Lung microvascular endothelial cell (primary cell): ENCODE measurements around the gene COA8. TPM values are rescaled to one million over a fixed set of nuclear protein-coding genes. Genes with fewer than 3 reads are reported as not detected.

Experiments used
- DNase-seq, 2 donors: peaks; one replicate each; pipeline versions ENCODE4 v3.0.0 to v3.0.0-alpha.2; 2010; ENCODE audit warnings: low read depth in 2 of 2
- total RNA-seq: library from RNA; depleted of rRNA; stranded (reverse); fragments of >200 nt; gene quantifications from 2 replicates; pipeline ENCODE4 v1.2.1, GENCODE V29; 2014

Gene COA8
- total RNA-seq, 1 donor from 2014 or later = 23.2 TPM

DNA sequence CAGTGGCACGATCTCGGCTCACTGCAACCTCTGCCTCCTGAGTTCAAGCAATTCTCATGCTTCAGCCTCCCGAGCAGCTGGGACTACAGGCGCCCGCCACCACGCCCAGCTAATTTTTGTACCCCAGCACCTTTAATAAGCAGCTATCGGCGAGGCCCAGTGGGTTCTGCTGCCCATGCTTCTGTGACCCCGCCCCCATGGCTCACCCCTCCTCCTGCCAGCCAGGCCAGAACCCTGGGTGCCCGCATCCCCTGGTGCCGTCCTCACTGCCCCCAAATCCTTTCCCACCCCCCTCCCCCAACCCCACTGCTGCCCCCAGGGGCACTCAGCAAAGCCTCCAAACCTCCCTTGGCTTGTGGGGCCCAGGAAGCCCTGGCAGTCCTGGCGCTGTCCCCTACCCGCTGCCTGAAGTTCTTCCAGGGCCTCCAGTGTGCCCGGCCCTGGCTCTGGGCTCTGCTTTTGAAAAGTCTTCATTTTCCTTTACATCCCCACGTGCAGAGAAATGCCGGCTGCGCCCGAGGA, 14.8 kb upstream of the COA8 start:
- DNase-seq = no peak

DNA sequence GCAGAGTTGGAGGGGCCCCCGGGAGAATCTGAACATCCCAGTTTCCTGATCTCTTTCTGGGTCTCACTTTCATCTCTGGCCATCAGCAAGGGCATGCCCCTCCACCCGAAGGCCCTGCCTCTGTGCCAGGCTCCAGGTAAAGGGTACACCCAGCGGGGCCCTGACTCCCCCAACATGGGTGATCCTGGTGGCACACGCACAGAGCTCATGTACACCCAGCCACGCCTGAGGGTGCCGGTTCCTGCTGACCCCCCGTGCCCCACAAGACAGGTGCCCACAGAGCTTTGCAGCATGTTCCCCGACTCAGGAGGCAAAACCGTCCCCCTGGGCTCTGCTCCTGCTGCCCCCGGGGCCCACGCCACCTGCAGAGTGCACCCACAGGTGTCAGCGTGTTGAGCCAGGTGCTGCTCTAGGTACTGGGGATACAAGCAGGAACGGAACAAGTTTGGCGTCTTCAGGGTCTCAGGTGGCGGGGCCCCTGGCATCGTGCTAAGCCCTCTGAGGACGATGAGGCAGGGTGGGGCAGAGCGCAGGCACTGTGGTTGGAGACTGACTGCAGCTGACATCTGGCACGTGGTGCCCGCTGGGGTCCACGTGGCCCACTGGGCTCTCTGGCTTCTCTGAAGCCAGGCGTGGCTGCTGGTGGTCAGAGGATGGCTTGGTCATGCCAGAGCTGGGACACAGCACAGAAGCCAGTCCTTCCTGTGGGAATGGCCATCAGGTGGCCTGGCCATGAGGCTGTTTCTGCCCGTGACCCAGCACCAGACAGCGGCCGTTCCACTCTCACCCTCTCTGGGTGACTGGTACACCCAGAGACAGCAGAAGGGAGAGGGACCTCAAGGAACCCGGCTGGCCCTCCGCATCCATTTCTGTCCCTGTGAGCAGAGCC, 14.1 kb upstream of the COA8 start:
- DNase-seq = no peak

DNA sequence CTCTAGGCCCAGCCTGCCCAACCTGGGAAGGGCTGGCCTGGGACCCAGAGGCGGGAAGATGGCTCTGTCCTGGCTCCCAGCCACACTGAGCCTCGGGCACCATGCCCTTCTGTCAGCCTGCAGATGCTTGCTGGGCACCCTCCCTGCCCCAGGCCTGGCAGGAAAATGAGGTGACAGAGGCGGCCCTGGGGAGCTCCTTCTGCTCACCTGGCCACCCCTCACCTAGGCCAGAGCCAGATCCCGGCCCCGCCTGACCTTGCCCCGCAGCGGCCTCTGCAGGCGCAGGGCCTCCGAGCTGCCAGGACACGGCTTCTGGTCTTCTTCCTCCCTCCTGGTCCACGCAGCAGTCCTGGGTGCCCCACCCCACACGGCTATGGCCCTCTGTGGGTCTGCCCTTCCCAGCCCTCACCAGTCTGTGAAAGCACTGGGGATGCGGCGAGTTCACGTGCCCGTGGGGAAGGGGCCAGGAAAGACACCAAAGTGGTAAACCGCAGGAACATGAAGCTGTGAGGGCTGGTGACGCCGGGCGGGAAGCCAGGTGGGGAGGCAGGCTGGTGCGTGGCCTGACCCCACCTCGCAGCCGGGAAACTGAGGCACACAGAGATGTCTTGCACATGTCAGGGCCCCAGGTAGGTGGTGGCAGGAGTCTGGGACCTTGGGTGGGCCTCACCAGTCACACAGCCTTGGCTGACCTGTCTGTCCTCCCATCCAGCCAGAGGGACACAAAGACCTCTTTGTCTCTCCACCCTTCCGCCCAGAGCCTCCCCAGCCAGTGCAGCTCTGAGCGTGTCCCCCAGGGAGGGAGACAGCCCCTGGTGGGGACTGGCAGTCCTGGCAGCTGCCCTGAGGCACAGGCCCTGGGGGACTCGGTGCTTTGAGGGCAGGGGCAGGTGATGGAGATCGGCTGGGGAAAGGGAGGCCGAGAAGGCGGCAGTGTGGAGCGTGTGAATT, 13.1 kb upstream of the COA8 start:
- DNase-seq = no peak

DNA sequence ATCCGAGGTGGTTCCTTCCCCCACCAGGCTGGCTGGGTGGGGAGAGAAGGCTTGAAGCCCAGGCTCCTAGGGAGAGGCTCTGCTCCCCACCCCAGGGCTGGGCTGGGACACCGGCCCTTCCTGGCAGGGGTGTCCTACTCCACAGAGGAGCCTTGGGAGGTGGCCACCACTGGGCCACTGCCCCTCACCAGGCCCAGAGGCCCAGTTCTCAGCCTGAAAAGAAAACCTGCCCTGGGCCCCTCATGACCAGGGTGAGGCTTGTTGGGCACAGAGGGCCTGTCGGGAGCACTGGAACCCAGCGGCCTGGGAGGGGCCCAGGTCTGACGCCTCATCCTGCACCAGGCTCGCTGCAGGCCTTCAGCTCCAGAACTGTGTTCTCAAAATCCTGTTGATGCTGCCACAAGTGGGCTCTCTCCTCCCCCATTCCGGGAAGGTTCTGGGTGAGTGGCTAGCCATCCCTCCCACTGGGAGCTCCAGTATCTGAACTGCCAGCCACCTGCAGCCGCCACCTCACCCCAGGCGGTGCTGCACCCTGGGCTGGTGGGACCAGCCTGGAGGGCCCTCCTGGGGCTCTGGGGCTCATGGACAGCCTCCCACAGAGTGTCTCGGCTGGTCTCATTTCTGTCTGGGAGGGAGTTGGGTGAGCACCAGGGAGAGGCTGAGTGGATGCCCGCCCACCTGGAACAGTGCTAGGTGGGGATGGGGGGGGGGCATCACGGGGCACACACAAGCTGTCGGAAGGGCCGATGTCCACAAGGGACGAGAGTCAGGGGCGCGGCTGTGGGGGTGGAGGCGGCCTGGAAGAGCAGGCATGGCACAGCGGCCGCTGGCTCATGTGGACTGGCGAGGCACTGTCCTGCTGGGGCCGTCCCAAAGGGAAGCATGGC, 12.1 kb upstream of the COA8 start:
- no peak for DNase-seq

DNA sequence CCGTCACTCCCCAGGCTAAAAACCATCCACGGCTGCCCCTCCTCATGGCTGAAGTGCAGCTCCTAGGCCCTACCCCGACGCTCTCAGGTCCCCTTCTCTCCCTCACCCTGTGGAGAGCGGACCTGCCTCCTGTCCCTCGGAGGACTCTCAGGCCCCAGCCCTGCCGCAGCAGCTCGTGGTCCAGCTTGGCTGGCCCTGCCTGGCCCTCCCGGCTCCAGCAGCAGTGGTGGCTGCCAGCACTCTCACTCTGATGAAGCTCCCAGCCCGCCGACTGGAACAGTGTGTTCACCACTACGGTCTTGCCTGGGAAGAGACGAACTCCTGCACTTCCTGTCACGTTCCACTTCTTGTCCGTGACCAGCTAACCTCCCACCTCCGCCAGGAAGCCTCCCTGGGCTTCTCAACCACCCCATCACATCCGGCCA, 11.4 kb upstream of the COA8 start:
- no peak for DNase-seq

DNA sequence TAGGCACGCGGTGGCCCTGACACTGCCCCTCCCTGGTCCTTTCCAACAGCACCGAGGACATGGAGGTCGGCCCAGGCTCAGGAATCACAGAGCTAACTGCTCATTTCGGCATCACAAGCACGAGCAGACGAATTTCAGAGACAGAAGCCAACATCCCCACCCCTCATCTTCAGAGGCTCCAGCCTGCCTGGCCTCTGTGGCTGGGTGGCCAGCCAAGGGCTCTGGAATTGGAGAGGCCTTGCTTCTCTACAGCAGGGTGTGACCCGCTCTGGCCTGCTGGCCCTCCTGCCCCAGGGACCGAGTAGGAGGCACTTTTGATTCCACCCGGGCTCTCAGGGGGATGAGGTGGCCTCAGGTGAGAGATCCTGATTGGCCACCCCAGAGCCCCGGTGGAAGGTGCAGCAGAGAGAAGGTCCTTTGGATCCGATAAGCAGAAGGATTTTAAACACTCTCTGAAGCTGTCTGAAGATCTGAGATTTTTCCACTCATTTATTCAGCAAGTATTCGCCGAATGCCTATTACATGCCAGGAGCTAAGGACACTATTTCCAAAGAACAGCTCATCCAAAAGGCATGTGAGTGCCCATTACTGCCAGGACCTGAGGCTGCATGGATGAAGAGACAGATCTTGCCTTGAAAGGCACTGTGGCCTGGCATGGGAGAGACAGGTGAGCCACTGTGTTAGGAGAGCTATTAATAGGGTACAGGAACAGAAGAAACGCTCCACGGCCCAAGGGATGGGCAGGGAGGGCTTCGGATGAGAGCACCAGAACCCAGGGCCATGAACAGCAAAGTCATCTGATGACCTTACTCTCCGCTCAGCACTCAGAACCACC, 10.5 kb upstream of the COA8 start:
- no peak for DNase-seq

DNA sequence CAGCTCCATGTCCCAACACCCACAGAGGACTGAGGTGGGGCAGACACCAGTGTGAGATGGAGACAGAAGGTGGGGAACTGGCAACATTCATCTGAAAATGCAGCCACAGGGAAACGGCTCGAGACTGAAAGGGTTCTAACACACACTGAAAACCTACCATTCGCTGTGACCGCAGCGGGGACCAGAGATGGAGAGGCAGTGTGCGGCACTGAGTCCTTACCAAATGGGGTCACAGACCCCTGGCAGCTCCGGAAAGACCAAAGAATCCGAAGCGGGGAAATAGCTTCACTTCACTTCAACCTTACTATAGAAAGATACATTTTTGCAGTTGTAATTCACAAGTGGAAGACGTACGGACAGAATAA, 9.9 kb upstream of the COA8 start:
- no peak for DNase-seq

DNA sequence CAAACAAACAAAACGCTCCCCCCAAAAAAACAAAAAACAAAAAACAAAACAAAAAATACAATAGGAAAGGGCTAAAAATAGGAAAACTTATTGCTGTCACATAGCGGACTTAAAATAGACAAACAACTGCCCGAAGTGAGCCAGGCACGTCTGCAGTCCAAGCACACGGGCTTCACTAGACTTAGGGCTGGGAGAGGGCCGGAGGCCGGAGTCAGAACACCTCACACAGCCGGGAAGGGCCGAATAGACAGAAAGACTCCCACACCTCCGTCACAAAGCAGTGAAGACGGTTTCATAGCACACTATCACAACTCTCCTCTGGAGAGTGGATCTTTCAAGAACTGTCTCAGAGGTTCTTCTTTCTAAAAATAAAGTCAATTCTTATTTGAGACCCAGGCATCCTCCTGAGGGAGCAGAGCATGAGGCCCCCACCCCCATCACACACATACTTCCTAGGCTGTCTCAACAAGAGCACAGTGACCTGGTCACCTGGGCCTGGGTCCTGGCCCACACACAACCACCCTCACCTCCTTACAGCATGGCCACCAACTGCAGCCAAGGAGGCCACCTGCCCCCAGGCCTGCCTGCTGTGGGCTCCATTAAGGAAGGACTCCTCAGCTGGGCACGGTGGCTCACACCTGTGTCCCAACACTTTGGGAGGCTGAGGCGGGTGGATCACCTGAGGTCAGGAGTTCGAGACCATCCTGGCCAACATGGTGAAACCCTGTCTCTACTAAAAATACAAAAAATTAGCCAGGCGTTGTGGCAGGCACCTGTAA, 7.0 kb upstream of the COA8 start:
- no peak for DNase-seq

DNA sequence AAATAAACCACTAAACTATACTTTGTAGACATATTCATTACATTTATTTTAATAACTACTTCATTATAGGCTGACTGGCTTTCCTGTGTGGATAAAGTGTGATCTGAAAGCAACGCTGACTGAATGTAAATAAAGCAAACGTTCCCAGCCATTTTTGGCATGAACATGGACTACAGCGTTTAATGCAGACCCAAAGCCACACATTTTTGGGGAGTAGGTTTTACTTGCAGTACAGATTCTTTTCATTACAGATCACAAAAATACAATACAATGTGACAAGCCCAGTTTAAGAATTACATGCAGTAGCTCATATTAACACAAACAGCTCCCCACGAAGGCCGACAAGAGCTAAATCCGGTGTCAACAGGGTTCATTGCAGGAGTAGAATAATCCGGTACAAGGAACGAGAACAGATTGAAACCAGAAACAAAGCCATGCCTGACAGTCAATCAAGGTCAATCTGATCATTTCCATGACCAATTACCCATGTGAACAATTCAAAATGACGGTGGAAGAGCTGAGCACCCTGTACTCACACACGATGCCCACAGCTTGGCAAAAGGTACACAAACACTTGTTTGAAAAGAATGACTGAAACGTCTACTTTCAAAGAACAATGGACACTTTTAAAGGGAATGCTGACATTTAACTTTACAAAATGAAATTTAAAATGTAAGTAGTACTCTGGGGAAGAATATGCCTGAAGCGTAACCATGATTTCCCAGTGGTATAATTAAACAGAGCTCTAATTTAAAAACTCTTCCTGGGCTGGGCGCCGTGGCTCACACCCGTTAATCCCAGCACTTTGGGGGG, 5.6 kb upstream of the COA8 start:
- no peak for DNase-seq

DNA sequence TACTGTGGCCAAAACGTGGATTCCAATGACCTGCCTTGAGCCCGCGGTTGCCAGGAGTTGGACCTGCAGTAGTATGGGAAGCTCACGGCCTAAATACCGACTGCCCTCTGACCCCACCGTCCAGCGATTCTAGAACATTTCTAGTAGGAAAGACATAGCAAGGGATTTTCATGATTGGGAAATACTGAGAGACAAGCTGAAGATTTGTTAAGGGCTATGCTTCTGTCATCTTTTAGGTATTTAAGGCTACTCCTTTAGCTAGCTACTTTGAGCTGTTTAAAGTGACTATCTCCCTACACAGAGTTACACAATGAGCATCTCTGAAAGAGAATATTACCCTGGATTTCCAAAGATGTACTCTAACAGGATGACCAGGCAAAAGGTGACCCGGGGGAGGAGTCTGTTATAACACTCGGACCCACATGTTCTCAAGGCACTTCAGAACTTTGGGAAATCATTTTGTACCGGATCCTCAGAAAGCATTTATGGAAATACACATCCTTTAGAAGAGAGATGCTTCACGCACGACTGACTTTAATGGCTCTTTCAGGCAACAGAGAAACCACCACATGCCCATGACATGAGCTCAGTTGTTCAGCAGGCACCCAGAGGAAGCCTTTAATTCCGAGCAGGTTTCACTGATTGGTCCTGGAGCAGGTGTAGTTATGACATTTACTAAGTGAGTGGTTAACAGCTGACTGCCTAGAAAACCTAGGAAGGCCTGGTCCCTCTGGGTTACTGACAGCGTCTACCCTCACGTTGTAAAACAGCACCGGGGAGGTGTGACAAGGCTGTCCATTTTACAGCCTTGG, 4.5 kb upstream of the COA8 start:
- DNase-seq = no peak

DNA sequence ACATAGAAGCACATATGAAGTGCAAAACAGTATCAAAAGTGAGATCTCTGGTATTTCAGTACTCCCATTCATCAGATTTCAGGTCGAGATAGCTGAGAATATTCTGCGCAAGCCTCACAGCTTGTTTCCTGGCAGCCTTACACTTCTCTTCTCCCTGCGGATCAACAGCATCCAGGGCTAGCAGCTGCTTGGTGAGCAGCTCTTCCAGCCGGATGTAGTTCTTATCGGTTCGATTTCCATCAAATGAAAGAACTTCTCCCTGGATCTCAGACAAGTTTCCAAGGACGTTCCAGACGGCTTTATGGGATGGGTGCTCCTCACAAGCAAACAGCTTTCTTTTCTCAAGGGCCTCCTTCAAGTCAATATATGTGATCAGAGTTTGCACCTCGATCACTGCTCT, 3.0 kb upstream of the COA8 start:
- no peak for DNase-seq

DNA sequence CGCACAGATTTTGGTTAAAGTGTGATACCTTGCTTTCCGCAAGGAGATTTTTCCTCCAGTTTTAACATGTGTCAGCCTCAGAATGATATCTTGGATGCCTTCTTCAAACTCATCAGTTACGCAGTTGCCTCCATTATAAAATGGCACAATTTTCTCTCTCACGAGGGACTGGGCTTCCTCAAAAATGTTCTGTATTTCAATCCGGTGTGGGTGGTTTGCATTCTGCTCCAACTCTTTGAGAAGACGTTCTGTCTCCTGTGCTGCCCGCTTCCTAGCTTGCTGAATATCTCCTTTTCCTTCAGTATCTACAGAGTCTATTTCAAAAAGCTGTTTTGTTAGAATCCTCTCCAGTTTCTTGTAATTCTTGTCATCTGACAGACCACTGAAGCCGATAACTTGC, 2.1 kb upstream of the COA8 start:
- DNase-seq = no peak

DNA sequence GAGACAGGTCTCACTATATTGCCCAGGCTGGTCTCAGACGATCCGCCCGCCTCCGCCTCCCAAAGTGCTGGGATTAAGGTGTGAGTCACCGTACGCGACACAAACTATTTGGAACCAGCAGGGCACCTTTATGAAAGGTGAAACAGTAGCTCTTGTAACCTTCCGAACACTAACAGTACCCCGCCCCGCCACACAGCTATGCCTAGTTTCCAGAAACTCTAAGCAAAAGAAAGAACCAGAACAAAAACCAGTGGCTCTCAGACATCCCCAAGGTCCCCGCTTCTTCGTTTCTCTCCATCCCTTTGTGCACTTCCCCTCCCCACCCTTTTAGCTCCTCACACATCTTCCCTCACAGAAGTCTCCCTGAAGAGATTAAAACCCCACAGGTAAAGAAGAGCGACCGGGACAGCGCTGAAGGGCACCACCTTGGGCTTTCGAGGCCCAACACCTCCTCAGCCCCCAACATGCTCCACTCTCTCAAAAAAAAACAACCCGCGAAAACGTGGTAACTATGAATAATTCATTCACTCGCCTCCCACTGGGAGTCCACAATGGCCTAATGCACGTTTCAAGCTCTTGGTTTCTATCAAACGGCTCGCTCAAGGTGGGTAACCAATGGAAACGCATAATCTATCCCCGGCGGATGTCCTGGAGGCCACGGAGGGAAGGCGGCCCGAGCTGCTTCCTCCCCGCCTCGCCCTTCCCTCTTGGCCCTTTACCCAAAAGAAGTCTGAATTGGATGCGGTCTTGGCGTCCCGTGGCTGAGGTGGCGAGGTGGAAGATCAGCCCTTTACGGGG, 1.2 kb upstream of the COA8 start:
- peak; percentile 55 to 77 for DNase-seq

DNA sequence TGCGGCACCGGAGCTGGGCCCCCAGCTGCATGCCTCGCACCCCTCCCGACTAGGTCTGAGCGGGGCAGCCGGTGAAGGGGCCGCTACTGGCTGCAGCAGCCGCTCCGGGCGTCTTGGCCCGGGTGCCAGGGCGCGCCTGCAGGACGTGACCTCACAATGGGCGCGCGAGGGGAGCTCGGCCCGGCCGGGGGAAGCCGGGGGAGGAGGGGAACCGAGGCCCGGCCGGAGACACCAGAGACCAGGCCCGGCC, 656 bp upstream of the COA8 start:
- peak; percentile 66 to 73 for DNase-seq

DNA sequence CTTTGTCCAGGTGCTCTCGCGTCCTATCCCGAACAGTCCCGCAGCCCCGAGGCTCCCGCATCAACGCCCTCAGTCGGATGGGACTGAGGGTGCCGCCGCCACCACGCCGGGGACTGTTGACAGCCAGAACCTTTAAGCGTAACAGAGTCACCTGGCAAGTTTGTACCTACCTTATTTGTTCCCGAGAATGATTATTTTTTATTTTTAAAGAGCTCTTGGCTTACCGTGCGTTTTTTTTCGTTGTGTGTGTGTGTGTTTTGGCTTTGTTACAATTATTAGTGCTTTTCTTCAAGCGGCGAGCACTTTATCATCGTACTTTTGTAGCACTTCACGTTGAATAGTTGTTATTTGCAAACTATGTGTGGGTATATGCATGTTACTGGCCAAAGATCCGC, 463 bp downstream of the COA8 start:
- DNase-seq = no peak

DNA sequence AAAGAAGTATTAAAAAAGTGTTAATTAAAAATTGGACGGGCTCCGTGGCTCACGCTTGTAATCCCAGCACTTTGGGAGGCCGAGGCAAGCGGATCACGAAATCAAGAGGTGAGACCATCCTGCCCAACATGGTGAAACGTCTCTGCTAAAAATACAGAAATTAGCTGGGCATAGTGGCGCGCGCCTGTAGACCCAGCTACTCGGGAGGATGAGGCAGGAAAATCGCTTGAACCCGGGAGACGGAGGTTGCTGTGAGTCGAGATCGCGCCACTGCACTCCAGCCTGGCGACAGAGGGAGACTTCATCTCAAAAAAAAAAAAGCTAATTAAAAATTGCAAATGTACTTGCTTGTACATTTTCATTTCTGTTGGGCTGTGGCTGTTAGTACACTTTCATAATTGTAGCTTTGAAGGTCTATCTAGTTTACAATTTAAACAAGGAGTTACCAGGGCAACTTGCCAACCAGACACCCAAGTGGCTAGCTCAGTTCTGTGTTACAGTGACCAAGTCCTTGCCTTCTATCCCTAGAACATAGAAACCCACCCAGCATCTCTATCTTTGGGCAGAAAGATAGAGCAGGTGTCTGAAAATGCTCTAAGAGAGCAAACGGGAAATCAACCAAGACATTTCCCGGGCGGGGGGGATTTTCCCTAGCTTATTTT, 1.2 kb downstream of the COA8 start:
- no peak for DNase-seq

DNA sequence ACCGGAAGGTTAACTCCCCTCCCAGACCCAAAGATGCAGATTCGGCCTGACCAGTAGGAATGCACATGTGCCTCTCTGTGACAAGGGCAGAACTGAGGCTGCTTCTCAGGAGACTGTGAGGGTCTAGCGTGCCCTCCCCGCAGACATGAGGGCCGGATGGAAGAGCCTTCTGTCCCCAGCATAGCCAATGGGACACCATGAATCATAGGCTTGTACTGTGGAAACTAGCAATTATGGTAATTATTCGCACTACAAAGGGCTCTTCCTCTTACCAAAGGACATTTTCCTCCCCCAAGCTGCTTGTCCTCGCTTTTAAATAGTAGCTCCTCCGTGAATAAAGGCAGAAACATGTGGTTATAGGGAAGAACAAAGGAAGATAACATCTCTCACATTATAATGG, 6.2 kb downstream of the COA8 start:
- peak in 1 of 2 donors; percentile 51 for DNase-seq
